ENCODE data around the gene FAF1.

Gene FAF1

GRCh38 chr1:50427818-50428779 lies 532.0 kb downstream of the FAF1 start:
- no peak for TF ChIP-seq GATA3 (IDR thresholded peaks at IDR 0.05; ENCODE audit: low read depth, low read length)
- TF ChIP-seq GATA2 (IDR thresholded peaks at IDR 0.05; ENCODE audit: low read depth, low read length): no peak

DNA sequence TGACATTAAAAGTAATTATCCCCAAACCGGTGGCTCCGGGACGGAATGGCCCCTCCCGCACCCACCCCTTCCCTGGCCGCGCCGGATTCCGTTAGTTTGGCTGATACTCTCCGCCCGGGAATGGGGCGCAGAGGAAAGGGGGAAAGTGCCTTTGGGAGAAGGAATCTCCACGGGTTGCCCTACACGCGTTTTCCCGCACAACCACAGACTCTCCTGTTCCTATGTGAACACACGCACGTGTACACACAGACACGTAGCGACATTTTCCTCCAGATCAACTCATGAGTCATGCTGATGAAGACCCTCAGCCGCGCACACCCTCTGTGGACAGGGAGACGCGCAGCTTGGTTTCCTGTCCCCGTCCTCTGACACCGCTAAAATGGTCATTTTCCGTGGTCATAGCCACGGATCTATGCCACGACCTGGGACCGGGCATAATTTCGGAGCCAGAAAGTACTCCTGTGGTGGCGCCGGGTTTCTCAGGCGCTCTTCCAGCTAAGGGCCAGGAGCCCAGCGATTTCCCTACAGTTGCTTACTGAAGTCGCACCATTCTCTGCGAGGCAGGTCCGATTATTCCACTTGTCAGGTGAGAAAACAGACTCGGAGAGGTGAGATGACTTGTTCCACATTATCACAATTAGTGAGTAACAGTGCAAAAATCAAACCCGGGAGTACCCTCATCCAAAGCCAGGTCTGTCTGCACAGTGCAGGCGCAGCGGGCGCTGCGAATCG lies 532.8 kb downstream of the FAF1 start:
- TF ChIP-seq GATA3 (IDR thresholded peaks at IDR 0.05; ENCODE audit: low read depth, low read length) (no peak), GATA2 (IDR thresholded peaks at IDR 0.05; ENCODE audit: low read depth, low read length) (no peak)

DNA sequence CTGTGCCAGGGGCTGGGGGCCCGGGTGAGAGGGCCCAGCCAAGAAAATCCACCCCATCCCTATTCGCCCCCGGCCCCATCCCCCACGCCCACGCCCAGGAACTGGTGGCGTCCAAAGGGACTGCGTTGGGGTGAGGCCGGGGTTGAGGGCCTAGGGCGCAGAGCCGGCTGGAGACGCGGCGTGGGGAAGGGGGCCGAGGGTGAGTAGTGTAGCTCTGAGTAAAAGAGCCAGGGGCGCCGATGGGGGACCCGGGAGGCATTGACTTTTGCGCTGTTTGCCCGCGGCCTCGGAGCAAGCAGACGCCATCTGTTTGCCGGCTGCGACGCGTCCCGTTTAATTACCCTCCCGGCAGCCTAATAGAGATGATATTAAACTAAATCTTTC lies 533.4 kb downstream of the FAF1 start:
- TF ChIP-seq GATA3 (IDR thresholded peaks at IDR 0.05; ENCODE audit: low read depth, low read length): no peak
- TF ChIP-seq GATA2 (IDR thresholded peaks at IDR 0.05; ENCODE audit: low read depth, low read length): no peak

DNA sequence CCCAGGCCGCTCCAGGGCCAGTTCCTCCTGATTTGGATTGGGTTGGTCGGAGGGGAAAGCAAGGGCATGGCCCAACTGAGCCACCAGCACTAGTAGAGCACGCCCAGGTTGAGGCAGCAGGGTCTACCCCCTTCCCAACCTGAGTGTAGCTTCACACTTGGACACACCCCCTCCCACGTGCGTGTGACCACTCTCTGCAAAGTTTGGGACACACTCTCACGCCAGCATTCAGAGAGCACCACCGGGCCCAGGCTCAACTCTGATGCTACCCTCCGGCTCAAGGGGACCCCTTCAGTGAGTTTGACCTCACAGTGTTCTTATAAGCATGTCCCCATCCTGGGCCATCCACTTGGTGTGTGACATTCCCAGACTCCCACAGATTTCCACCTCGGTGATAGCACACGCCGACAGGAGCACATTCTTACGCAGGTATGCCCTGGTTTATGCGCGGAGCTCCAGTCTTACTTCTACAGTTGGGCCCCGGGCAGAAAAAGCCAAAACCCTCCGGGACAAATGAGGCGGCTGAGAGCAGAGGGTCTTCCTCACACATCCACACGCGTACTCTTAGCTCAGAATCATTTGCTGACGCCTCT lies 533.9 kb downstream of the FAF1 start:
- no peak for TF ChIP-seq GATA2 (IDR thresholded peaks at IDR 0.05; ENCODE audit: low read depth, low read length)
- no peak for TF ChIP-seq GATA3 (IDR thresholded peaks at IDR 0.05; ENCODE audit: low read depth, low read length)

- TF ChIP-seq GATA2 (IDR thresholded peaks at IDR 0.05; ENCODE audit: low read depth, low read length): no peak
- no peak for TF ChIP-seq GATA3 (IDR thresholded peaks at IDR 0.05; ENCODE audit: low read depth, low read length)
Observed at GRCh38 chr1:50425376-50426107, 534.5 kb downstream of the FAF1 start.

GRCh38 chr1:50424884-50425375 lies 535.1 kb downstream of the FAF1 start:
- TF ChIP-seq GATA3 (IDR thresholded peaks at IDR 0.05; ENCODE audit: low read depth, low read length) (no peak), GATA2 (IDR thresholded peaks at IDR 0.05; ENCODE audit: low read depth, low read length) (no peak)

- TF ChIP-seq GATA3 (IDR thresholded peaks at IDR 0.05; ENCODE audit: low read depth, low read length) (no peak), GATA2 (IDR thresholded peaks at IDR 0.05; ENCODE audit: low read depth, low read length) (peak; percentile 65)
Observed at GRCh38 chr1:50424045-50424883, 535.8 kb downstream of the FAF1 start.

- TF ChIP-seq GATA3 (IDR thresholded peaks at IDR 0.05; ENCODE audit: low read depth, low read length): no peak
- no peak for TF ChIP-seq GATA2 (IDR thresholded peaks at IDR 0.05; ENCODE audit: low read depth, low read length)
Observed at GRCh38 chr1:50423670-50424000, 536.4 kb downstream of the FAF1 start.

GRCh38 chr1:50422946-50423669 lies 537.0 kb downstream of the FAF1 start, which contains the start of gene DMRTA2:
TSS of gene DMRTA2 (minus strand) at chr1:50423443. CDS start at chr1:50421536, 1,907 bp downstream.
- TF ChIP-seq GATA2 (IDR thresholded peaks at IDR 0.05; ENCODE audit: low read depth, low read length) (no peak), GATA3 (IDR thresholded peaks at IDR 0.05; ENCODE audit: low read depth, low read length) (no peak)

GRCh38 chr1:50422675-50422945 lies 537.5 kb downstream of the FAF1 start:
- no peak for TF ChIP-seq GATA2 (IDR thresholded peaks at IDR 0.05; ENCODE audit: low read depth, low read length)
- TF ChIP-seq GATA3 (IDR thresholded peaks at IDR 0.05; ENCODE audit: low read depth, low read length): no peak

DNA sequence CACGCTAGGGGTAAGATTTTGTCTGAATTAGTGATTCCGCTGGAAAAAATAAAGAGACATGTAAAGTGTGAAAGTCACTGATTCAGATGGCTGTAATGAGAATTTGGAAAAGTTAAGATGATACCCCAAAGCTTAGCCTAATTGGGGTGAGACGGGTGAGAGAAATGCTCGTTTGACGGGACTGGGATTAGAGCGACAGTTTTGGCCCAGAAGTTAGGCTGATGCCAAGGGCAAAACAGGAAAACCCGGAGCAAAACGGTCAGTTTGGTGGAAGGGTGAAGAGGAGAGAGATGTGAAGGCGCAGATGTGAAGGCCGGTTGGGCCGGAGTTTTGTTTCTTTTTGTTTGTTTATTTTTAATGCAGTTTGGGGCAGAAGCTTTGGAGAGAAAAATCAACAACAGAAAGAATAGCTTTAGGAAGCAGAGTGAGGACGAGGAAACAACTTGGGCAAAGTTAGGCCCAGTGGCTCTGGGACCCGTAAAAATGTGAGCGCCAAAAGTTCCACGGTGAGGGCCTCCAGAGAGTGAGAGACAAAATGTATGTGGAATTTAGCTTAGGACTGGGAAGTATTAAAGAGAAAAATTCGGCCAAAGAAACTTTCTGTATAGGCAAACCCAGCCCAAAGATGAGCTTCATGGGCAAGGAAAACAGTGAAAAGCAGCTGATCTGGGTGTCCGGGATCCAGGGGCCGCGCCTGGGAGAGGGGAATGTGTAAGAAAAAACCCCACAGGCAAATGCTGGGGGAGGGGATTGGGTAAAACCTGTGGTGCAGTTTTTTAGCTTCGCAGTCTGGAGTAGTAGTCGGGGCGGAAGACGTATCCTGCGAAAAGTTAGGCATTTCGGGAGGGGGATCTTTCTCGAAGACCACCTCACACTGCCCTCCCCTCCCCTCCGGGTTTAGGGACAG lies 538.0 kb downstream of the FAF1 start:
- no peak for TF ChIP-seq GATA2 (IDR thresholded peaks at IDR 0.05; ENCODE audit: low read depth, low read length)
- no peak for TF ChIP-seq GATA3 (IDR thresholded peaks at IDR 0.05; ENCODE audit: low read depth, low read length)

All from SH-SY5Y (cell line).